ENCODE data around the gene CDH4.

Gene CDH4

DNA sequence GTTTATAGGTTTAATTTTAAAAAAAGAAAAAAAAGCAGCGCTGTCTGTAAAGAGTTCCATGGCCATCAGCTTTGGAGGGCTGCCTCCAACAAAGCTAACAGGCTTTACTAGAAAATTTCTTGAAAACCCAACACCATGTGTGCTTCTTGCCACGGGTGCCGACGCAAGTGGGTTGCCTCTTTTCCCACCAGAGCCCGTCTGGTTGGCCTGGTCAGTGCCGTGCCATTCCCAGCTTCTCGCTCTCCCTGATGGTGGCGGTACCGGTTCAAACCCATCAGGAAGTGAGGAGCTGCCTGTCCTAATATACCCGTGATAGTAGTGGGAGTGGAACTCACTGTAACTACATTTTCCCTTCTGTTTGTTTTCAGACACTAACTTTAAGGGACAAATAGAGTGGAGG lies 73.7 kb downstream of the CDH4 start:
- DNase-seq (ENCODE audit: low spot score) (no peak), FAIRE-seq (no peak)

DNA sequence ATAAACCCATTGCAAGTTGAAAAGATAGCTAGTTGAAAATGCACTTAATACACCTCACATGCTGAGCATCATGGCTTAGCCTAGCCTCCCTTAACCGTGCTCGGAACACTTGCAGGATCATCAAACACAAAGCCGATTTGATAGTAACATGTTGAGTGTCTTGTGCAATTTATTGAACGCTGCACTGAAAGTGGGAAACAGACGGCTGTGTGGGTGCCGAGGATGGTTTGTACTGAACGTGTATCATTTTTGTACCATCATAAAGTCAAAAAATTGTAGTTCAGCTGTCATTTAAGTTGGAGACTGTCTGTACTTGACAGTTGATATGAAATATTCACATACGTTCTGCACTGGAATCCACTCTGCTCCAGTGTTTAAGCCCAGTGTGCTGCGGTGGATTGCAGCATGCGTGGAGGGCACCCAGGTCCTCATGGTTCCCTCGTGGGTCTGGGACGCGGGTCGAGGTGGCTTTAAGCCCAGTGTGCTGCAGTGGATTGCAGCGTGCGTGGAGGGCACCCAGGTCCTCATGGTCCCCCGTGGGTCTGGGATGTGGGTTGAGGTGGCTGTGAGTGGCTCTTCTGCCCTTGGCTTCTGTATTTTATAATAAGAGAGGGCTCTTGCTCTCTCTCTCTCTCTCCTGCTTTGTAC lies 77.0 kb downstream of the CDH4 start:
- DNase-seq (ENCODE audit: low spot score), result no peak
- FAIRE-seq, result no peak

DNA sequence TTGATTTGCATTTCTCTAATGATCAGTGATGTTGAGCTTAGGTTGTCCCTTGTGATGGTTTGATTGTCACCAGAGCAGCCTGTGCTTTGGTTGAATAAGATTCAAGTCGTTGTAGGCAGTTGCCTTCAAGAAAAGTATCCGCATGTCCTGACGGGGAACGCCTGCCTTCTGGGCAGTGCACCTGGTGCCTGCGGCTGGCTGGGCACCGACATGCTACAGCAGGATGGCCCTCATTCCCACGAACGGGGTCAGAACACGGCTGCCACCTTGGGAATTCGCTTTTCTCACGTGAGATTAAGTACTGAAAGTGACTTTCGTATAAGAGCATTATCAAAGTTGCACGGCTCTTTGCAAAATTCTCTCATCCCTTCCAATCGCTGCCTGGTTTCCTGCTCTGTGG lies 78.4 kb downstream of the CDH4 start:
- DNase-seq (ENCODE audit: low spot score) (no peak), FAIRE-seq (no peak)

DNA sequence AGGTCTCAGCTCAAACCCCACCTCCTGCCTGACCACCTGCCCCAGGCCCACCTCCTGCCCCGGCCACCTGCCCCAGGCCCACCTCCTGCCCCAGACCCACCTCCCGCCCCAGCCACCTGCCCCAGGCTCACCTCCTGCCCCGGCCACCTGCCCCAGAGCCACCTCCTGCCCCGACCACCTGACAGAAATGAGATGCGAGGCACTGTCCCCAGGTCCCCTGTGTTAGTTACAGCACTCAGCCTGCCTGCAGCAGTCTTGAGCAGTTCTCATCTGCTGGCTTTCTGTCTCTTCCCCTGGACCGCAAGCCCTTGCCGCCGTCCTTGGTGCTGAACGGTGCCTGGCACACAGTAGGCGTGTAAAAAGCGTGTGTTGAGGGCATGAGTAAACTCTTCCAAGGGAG lies 79.5 kb downstream of the CDH4 start:
- FAIRE-seq, result no peak

DNA sequence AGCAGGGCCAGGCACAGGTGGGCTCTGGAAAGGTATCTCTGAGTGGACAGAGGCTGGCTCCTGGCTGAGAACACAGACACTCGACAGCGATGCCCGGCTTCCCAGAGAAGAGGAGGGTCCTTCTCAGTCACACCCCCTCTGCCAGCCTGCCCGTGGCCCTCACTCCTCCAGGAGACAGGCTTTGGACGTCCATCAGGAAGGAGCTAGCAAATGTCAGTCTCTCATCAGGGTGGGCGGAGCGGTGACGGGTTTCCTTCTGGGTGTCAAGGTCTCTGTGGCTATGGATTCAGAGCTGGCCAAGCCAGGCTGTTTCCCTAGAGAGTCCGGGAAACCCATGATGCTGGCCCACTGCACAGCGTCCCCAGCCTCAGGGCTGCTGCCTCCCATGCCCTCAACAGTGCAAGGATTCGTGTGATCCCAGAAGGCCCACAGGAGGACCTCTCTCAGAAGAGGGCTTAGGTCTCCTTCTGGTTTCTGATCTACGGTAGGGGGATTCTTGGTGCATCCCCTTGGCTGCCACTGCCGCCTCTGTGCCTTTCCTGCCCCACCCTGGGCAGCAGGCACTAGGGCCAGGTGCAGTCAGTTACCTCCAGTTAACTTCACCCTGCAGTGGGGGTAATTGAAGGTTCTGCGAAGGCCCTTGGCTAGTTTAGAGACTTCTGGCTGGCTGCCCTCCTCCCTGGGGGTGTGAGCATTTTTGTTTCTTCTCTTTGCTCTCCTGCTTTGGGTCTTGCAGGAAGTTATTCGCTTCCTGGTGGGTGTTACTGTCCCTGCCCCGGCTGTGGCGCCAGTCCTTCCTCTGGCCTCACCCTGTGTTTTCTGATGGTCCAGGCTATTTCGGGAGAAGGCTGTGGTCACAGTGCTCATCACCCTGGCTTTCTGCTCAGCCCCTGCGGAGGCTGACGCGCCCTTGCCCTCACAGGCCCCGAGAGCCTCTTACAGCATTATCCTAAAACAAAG lies 80.2 kb downstream of the CDH4 start:
- DNase-seq (ENCODE audit: low spot score) (no peak), FAIRE-seq (no peak)

More for the DNA sequence above, 79.5 kb downstream of the CDH4 start:
- DNase-seq (ENCODE audit: low spot score), result no peak

DNA sequence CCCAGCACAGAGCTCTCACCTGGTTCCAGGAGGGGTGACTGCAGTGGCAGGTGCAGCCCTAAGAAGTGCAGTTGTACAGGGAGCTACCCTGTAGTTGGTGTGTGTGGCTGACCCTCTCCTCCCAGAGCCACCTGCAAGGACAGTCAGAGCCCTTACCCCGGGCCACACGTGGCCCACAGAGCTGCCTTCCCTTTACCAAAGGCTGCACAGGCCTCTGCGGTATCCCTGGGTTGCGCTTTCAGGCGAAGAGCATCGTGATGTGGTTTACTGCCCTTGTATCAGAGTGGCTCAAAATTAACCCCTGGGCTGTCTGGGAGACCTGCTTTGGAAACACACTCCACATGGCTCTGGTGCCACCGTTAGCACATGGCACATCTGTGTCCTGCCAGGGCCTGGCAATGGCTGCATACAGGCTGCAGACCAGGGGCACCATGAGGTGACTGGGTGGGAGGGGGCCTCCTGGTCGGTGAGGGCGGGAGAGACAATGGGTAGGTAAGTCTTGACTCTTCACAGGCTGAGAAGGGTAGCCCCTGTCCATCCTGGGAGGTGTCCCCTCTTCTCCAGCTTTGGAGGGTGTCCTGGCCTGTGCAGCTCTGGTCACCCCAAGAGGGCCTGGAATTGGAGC lies 81.5 kb downstream of the CDH4 start:
- FAIRE-seq (no peak), DNase-seq (ENCODE audit: low spot score) (no peak)

DNA sequence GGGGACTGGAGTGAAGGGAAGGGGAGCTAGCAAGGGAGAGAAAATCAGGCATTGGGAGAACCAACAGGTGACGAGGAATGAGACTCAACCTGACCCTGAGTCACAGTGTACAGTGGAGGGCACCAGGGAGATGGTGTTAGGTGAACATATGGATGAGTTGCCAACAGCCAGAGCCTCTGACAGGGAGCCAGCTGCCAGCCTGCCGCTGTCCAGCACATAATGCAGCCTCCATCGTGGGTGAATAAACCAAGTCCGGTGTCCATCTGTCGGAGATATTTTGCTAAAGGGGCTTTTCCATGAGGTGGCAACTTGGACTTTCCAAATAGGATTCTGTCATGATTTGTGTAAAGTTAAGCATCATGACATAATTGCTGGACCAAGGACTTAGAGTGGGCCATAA lies 88.1 kb downstream of the CDH4 start:
- DNase-seq (ENCODE audit: low spot score) (no peak), FAIRE-seq (no peak)

DNA sequence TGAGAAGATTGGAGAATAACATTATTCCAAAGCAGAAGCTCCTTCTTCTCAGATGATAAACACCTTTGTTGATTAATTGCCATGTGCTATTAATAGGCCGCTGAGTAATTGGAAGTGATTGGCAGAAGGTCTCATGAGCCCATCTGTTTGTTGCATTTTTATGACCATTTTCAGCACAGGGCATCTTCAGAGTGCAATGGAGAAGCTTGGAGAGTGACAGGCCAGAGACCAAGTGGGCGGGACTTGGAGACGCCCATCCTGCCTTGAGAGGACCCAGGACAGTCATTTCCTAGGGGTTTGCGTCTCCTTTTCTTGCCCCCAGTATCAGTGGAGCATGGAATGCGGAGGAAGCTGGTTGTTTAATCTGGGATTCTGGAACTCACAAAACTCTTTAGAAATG lies 89.5 kb downstream of the CDH4 start:
- FAIRE-seq (no peak), DNase-seq (ENCODE audit: low spot score) (no peak)

DNA sequence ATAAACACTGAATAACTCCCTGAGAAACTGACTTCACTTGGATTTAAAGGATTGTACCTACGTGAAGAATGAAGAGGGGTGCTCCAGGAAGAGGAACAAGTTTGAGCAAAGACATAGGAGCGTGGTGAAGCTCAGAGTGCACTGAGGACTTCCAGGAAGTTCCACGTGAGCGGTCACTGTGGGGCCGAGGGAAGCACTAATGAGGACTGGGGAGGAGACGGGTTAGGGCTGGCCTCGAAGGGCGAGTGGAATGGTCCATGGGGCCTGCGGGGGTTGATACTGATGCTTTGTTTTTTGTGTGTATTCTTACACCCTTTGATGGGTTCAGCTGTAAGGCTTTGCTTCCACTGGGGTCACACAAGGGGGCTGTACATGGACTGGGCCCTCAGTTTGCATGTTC lies 91.9 kb downstream of the CDH4 start:
- DNase-seq (ENCODE audit: low spot score), result no peak
- no peak for FAIRE-seq

DNA sequence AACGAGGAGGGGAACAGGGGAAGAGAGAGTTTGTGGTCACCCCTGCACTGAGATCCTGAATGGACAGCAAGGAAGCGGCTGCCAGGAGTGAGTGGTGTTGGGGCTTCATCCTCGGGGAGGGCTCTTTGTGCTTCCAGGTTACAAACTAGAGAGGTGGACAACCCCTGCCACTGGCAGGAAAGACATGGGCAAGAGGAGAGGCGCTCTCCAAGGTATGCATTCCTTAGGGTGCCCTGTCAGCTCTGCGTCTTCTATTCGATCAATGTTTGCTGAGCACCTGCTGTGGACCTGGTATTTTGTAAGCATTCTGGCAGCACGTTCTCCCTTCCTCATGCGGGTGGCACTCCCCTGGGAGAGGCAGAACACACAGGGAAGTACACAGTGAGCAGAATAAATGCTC lies 93.6 kb downstream of the CDH4 start:
- no peak for FAIRE-seq
- DNase-seq (ENCODE audit: low spot score), result no peak

DNA sequence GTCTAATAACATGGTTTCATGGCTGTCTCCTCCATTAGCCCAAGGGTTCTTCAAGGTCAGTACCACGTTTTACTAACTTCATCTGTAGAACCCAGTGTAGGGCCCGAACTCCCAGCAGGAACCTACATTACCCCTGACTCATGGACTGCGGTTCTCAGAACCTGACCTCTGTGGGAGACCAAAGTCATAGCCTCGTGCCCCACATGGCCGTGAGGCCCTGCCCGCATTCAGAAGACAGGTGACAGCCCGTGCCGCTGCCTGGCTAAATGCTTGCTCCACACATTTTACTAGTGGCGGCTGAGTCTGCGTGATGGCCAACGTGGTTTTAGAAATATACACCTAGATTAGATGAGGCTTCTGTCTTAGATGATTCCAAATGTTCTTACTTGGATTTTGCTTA lies 94.9 kb downstream of the CDH4 start:
- DNase-seq (ENCODE audit: low spot score) (no peak), FAIRE-seq (no peak)

DNA sequence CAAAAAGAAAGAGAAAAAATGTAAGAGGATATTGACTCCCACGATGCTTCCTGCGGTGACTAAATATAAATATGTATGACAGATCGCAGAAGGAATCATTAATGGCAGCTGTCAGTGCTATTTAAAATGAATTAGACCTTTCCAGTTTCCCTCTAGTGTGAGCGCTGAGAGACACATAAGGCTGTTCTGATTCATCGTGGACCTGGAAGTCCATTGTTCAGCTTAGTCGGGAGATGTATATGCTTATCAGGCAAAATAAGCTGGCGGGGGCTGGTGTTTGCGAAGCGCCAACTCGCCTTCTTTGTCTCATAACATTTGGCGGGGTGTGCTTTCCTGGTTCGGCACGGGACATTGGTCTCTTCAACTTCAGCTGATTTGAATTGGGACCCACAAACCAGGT lies 95.4 kb downstream of the CDH4 start:
- no peak for FAIRE-seq
- DNase-seq (ENCODE audit: low spot score), result no peak

DNA sequence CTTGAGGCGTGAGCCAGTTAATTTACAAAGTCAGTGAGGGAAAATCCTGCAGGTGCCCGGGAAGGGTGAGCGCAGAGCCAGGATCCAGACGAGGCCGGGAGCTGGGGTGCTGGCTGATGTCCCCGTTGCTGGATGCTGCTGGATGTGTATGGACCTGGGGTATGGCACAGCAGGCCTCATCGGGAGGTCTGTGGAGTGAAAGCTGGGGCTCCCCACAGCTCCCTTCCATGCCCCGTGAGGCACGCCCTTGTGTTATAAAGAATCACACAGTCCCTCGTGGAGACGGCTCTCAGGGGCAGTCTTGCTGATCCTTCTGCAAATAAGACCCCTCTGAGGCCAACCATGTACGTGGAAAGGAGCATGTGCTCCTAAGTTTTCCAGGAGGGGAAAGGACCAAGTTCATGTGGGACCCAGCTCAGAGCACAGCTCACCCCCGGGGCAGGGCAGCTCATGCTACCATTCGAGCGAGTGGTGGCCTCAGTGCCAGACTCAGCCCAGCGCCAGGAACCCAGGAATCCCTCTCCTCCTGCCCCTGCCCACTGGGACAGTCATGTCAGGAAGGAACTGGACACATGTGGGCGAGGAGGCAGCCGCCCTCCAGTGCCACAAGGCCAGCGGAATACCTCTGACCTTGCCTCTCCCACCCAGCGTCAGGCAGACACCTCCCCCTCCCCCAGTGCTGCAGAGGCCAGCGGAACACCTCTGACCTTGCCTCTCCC lies 97.5 kb downstream of the CDH4 start:
- DNase-seq (ENCODE audit: low spot score) (no peak), FAIRE-seq (no peak)

DNA sequence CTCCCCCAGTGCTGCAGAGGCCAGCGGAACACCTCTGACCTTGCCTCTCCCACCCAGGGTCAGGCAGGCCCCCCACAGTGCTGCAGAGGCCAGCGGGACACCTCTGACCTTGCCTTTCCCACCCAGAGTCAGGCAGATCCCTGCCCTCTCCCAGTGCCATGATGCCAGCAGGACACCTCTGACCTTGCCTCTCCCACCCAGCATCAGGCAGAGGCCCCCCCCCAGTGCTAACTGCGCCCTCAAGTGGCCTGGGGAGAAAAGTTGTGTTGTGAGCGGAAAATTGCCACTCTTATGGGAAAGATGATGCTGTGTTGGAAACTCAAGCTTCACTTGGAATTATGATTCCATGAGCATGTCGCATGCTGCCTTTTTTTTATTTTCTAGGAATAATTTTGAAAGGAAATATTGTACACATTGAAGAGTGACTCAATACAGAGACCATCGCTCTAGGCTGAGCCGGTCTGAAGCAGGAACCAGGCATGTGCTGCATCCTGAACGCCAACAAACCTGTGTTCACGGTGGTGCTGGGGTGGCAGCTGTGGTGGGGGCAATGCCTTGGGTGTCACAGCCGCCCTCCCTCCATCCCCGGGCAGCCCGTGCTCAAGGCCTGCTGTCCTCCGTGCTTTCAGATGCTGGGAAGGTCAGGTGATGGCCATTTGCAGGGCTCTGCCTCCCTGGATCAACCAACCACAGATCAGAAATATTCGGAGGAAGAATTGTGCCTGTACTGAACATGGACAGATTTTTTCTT lies 98.6 kb downstream of the CDH4 start:
- DNase-seq (ENCODE audit: low spot score) (no peak), FAIRE-seq (no peak)

DNA sequence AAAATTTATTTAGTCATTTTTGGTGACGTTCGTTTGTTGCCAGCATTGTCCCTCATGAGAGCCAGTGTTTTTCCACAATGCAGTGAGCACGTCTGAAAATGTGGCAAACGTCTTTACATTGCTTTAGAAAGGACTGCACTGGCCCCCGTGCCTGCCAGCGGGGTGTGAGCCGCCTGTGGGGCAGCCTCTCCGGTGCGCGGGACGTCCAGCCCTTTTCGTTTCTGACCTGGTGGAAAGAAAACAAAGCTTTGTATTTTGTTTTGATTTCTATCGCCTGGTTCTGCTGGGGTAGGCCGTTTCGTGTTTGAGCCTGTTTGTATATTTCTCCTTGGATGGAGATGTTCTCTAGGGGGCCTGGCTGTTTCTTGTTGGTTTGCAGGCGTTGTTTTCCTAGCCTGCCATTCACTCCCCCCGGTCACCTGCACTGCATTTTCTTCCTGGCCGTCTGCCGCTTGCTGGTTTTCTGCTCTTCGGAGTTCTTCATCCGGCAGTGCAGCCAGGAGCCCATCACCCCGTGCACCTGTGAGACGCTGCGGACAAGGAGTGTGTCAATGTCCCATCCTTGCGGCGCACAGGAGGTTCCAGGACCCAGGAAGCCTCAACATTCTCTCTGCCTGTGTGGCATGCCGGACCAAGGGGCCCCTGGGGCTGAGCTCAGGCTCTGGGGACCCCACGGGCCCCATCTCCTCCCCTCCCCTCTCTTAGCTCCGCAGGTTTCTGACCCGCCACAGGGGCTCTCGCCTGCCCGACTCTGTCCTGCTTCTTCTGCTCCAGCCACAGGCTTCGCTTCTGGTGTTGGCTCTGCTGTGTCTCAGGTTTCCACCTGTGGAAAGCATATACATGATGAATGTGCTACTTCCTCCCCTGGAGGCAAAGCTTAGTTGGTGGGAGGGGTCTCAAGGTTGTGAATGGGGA lies 100.5 kb downstream of the CDH4 start:
- no peak for FAIRE-seq
- DNase-seq (ENCODE audit: low spot score), result no peak

DNA sequence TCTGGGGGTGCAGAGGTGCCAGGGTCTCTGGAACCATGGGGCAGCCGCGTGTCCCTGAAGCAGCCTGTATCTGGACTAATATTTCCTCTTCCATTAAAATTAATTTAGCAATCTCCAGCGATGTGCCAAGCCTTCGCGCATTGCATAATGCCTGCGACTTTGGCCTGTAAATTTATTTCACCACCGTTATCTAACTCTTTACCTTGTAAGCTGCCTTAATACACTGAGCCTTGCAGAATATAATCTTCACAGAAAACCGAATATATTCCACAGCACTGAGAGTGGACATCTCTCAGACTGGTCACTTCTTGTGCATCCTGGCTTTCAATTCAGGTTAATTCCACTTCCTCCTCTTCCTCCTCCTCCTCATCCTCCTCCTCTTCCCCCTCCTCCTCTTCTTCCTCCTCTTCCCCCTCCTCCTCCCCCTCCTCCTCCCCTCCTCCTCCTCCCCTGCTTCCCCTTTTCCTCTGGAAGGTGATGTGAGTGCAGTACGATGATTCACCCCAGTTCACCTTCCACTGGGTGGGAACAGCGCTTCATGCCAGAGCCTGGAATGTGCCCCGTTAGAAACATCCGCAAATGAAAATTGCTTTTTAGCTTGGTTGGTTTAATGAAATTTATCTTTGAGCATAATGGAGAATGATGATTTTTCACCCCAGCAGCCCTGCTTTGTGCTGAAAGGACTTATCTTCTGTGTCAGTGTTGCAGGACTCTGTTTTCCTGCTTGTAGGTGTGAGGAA lies 101.4 kb downstream of the CDH4 start:
- FAIRE-seq (no peak), DNase-seq (ENCODE audit: low spot score) (peak; percentile 38)

DNA sequence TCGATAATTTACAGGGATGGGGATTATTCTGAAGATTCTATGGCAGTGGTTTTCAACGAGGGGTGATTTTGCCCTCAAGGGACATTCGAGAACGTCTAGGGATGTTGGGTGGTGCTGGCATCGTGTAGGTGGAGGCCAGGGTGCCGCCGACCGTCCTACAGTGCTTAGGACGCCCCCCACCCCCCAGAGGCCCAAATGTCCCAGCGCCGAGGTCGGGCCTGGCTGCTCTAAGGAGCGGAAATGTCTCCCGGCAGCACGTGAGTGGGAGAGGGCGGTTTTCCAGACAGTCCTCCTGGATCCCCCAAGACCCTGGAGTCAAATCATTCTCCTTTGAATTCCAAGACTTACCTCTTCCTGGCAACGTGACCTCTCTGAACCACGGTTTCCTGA lies 101.9 kb downstream of the CDH4 start:
- no peak for FAIRE-seq
- no peak for DNase-seq (ENCODE audit: low spot score)

DNA sequence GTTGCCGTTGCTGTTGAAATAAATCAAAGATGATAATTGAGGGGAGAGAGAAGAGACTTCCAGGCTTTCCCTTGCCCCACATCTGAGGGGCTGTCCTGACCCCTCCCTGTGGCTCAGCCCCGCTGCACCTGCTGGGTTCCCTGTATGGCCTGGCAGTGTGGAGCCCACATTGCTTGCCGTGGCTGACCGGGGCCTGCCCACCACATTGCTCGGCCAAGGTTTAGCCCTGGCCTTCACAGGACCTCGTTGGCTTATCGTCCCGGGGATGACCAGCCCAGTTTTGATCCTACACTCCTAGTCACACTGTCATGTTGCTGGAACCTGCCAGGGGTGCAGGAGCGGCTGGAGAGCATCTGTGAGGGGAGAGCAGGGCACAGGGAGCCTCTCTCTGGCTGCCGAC lies 102.4 kb downstream of the CDH4 start:
- no peak for FAIRE-seq
- DNase-seq (ENCODE audit: low spot score), result no peak

DNA sequence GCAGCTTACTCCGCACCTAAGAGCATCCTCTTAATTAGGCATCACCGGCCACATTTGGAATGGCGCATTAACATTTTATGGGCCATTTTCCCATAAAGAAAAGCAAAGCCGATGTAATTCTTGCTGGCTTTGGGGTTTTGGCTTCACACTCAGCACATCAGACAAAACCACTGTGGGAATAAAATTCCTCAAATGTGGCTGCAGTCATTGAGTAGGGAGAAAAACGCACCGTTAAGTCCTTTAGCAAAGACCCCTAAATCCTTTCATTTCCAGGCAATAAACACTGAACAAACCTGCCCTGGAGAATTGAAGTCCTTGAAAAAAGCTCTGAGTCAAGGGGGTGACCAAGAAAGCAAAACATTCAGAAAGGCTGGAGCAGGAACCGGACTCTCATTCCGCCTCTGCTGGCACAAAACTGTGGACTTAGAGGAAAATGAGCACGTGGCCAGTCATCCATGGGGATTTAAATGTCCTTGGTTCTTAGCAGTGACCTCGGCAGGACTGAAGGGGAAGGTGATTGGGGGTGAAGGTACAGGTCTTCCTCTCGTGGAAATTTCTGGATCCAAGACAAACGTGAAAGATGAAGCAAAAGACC lies 102.9 kb downstream of the CDH4 start:
- DNase-seq (ENCODE audit: low spot score), result no peak
- FAIRE-seq, result no peak
